IgD-negative memory B cell (primary cell): ENCODE data around the gene PRDM4. TPM values are rescaled to one million over a fixed set of nuclear protein-coding genes. Genes with fewer than 3 reads are reported as not detected.

ENCODE experiments used
- H3K27ac Mint-ChIP-seq, 3 donors: one replicate each; pipeline ENCODE4 v1.8.0; 2020 to 2022; ENCODE audit warnings: mild to moderate bottlenecking in 3 of 3, mixed read lengths in 3 of 3, moderate library complexity in 1 of 3
- H3K27me3 Mint-ChIP-seq: one replicate; pipeline ENCODE4 v1.8.0; 2021; ENCODE audit warnings: mixed read lengths
- H3K36me3 Mint-ChIP-seq: one replicate; pipeline ENCODE4 v1.8.0; 2020; ENCODE audit warnings: mild to moderate bottlenecking, mixed read lengths
- H3K4me1 Mint-ChIP-seq, 3 donors: one replicate each; pipeline ENCODE4 v1.8.0; 2020 to 2022; ENCODE audit warnings: mixed read lengths in 3 of 3, mild to moderate bottlenecking in 1 of 3
- H3K4me3 Mint-ChIP-seq, 4 donors: one replicate each; pipeline ENCODE4 v1.8.0; 2020 to 2022; ENCODE audit warnings: mild to moderate bottlenecking in 4 of 4, mixed read lengths in 4 of 4, moderate library complexity in 3 of 4
- H3K9me3 Mint-ChIP-seq, 3 donors: one replicate each; pipeline ENCODE4 v1.8.0; 2020 to 2021; ENCODE audit warnings: mixed read lengths in 3 of 3, mild to moderate bottlenecking in 1 of 3
- polyA plus RNA-seq: library from polyadenylated mRNA; unstranded; fragments of 300-500 nt; fragmentation: Illumina TruSeq; gene quantifications from one replicate; pipeline ENCODE4 v1.2.3, GENCODE V29; 2021

The PRDM4 gene
- polyA plus RNA-seq, 1 donor from 2014 or later: 65.1 TPM

DNA sequence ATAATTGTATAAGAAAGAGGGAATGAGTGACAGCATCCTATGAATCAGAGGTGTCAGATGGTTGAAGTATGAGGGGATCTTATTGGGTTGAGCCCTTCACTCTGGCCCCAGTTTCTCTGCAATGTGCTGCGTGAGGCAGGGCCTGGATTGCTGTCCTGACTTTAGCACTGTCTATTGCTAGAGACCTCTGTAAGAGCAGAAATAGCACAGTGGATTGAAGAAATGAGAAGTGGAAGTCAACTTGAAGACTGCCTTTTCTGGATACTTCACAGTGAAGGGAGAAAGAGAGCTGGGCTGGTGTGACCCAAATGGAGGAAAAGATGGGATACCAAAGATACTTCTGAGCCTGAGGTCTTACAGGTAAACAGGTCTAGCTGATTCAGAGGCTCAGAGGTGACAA lies 19.4 kb upstream of the PRDM4 start:
- Mint-ChIP-seq H3K9me3 (no peaks in the 10 kb centered on the region), H3K36me3 (no peaks in the 10 kb centered on the region), H3K27me3 (peaks cover 17% of the 10 kb centered on the region), H3K27ac (no peak overlapping the region), H3K4me3 (peak overlapping the region in 1 of 4 donors; percentile 18), H3K4me1 (peaks cover 38 to 44% (median 42%) of the 10 kb centered on the region in 3 donors)

DNA sequence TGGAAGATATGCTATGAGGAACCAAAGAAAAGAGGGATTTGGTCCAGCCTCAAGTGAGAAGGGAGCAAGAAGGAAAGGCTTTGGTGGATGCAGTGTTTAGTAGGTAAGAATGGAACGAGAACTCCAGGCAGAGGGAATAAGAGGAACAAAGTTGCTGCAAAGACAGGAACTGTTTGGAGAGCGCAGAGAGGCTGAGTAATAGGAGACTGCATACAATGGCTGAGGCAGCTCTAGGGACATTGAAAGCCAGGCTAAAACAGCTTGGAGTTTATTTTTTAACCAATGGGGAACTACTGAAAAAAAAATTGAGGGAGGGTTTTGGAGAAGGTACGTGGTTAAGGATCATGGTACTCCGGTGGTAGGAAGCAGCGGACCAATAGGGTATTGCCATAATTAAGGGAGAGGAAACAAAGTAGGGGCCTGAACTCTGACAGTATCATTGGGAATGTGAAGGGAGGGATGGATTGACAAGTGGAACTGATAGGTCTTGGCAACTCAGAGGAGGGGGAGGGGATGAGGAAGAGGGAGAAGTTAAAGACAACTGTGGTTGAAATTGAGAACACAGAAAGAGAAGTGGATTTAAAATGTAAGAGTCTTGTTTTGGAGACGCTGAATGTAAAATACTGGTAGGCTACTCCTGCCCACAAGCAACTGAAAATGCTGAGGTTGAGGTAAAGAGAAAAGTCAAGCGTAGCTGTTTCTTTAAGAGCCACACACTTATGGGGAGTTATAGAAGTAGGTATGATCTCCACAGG lies 18.3 kb upstream of the PRDM4 start:
- Mint-ChIP-seq H3K27me3 (peaks cover 25% of the 10 kb centered on the region), H3K4me3 (peak overlapping the region in 3 of 4 donors; percentile 4 to 78 (median 43)), H3K27ac (peak overlapping the region in 2 of 3 donors; percentile 3 to 47), H3K9me3 (no peaks in the 10 kb centered on the region), H3K4me1 (peaks cover 34 to 44% (median 41%) of the 10 kb centered on the region in 3 donors), H3K36me3 (no peaks in the 10 kb centered on the region)

DNA sequence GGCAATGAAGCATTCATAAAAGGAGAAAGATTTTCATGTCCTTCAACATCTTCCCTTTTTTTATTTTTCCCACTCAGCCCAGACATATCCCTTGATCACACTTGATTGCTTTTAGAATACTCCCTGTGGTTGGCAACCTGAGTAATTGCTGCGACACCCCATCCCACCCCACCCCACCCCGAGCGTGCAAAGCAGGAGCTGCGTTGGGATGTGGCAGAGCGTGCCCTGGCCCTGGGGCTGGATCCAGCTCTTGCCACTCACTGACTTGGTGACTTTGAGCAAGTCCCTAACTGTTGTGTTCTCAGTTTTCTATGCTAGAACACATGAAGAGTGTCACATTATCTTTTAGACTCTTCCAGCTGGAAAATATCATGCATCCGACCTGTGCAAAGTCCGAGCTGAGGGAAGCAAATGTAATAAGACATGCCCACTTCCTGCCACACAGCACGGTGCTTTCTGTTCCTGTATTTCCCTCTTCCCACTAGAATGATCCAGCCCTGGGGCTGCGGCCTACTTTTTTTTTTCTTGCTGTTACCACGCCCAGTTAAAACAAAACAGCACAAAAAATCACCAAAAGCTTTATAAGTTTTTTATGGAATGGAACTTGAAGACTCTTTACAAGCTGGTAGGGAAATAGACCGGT lies 17.6 kb upstream of the PRDM4 start:
- H3K27ac Mint-ChIP-seq: peak overlapping the region in 1 of 3 donors; percentile 3
- H3K4me1 Mint-ChIP-seq: peaks cover 27 to 37% (median 34%) of the 10 kb centered on the region in 3 donors
- H3K36me3 Mint-ChIP-seq: peaks cover 2% of the 10 kb centered on the region
- peaks cover 28% of the 10 kb centered on the region for H3K27me3 Mint-ChIP-seq
- peak overlapping the region in 2 of 4 donors; percentile 43 to 78 for H3K4me3 Mint-ChIP-seq
- H3K9me3 Mint-ChIP-seq: no peaks in the 10 kb centered on the region

DNA sequence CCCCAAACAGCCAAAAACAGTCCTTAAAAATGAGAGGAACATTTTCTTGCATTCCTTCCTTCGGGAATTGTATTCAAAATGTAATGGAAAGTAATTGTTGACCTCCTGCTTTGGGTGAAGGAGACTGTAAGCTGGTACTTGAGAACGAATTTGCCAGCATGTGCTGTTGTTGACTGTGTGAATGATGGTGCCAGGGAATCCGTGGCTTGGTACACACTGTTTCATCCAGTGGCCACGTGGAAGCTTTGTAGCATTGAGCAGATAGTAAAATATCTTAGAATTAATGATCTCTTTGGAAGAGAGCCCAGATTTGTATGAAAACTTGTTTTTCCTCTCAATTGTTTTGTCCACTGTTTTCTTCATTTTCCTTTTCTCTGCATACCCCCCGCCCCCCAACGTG lies 15.2 kb upstream of the PRDM4 start:
- Mint-ChIP-seq H3K27me3 (peaks cover 31% of the 10 kb centered on the region), H3K4me3 (peak overlapping the region in 2 of 4 donors; percentile 29 to 70), H3K4me1 (peaks cover 23 to 36% (median 32%) of the 10 kb centered on the region in 3 donors), H3K36me3 (peaks cover 2% of the 10 kb centered on the region), H3K27ac (no peak overlapping the region), H3K9me3 (no peaks in the 10 kb centered on the region)

DNA sequence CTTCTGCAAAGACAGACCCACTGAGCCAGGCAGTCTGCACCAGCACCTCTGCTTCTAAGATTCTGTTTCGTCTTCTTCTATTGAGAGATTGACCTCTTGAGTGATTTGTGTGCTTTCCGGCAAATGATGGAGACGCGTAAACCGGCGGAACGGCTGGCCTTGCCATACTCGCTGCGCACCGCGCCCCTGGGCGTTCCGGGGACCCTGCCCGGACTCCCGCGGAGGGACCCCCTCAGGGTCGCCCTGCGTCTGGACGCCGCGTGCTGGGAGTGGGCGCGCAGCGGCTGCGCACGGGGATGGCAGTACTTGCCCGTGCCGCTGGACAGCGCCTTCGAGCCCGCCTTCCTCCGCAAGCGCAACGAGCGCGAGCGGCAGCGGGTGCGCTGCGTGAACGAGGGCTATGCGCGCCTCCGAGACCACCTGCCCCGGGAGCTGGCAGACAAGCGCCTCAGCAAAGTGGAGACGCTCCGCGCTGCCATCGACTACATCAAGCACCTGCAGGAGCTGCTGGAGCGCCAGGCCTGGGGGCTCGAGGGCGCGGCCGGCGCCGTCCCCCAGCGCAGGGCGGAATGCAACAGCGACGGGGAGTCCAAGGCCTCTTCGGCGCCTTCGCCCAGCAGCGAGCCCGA lies 14.3 kb upstream of the PRDM4 start:
- Mint-ChIP-seq H3K27me3 (peaks cover 31% of the 10 kb centered on the region), H3K4me1 (peaks cover 18 to 32% (median 26%) of the 10 kb centered on the region in 3 donors), H3K4me3 (no peak overlapping the region), H3K9me3 (no peaks in the 10 kb centered on the region), H3K27ac (no peak overlapping the region), H3K36me3 (peaks cover 2% of the 10 kb centered on the region)

DNA sequence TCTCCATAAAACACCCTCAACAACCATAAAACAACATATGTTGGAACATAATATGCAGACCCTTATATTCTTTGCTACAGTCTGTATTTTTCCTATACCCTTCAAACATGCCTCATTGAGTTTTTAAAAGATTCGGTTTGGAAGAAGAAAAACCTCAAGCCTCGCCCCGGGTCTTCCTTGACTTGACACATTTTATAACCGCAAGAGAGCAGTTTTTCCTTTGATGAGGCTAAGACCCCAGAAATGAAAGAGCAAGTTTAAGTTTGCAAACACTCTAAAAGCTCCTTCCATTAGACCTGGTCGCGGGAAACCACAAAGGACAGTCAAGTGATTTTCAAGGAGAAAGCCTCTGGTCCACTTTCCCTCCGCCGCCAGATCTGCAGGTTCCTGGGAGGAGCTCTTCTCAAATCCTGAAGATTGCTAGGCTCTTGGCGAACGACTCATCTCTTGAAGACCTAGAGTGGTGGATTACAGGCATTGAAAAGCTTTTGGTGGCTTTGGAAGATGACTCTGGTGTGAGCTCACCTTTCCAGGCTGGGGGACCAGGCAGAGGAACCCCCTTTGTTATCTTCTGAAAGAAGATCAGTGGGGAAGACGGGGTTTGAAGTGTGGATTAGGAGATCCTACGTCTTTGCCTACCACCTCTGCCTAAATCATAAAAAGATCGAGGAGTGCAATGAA lies 13.6 kb upstream of the PRDM4 start, which contains the start of gene ASCL4:
TSS of gene ASCL4 (plus strand) at position 356 of the 681 bp plus-strand sequence. CDS start 515 bp downstream, outside the sequence.
- Mint-ChIP-seq H3K4me3 (peak within 1 kb of the TSS in 2 of 4 donors; percentile 38 to 49), H3K36me3 (peaks cover 2% of the 10 kb centered on the region), H3K27ac (no peak within 1 kb of the TSS), H3K27me3 (peaks cover 31% of the 10 kb centered on the region), H3K4me1 (peaks cover 13 to 28% (median 22%) of the 10 kb centered on the region in 3 donors), H3K9me3 (no peaks in the 10 kb centered on the region)

DNA sequence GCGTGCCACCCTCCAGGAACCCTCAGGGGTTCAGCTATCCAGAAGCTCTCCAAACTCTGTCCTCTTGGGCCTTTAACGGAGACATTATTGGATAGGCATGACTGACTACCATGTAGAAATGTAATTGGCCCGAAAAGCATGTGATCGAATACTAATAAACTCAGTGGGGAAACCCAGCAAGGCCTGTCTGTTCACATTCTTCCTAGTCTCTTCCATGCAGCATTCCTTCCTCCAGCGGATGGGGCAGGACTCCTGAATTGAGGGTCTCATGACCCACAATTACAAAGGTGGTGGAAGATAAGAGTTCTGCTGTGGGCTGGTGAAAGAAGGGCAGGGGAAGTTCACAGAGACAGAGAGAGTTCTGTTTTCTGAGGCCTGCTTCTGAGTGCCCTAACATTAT lies 6.5 kb upstream of the PRDM4 start:
- H3K36me3 Mint-ChIP-seq: no peaks in the 10 kb centered on the region
- peak overlapping the region in 1 of 3 donors; percentile 29 for H3K27ac Mint-ChIP-seq
- no peaks in the 10 kb centered on the region for H3K4me1 Mint-ChIP-seq
- no peak overlapping the region for H3K4me3 Mint-ChIP-seq
- no peaks in the 10 kb centered on the region for H3K9me3 Mint-ChIP-seq
- H3K27me3 Mint-ChIP-seq: no peaks in the 10 kb centered on the region

DNA sequence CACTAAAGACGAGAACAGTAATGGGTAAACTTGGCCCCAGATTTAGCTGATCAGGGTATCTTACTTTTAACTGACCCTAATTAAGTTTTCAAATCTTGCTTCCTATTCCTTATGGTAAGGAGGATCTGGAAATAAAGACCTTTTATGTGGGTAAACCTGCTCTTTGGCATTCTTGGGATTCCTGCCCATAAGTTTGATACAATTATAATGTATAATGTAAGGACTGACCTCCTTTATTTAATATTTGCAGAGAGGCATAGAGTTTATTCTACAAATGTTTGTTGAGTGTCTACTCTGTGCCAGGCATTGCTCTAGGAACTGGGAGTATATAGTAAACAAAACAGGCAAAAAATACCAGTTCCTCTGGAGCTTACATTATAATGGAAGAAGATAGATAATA lies 4.4 kb upstream of the PRDM4 start:
- H3K9me3 Mint-ChIP-seq: no peaks in the 10 kb centered on the region
- H3K27ac Mint-ChIP-seq: peak overlapping the region in 1 of 3 donors; percentile 45
- no peaks in the 10 kb centered on the region for H3K27me3 Mint-ChIP-seq
- H3K36me3 Mint-ChIP-seq: no peaks in the 10 kb centered on the region
- peaks cover 4 to 10% (median 7%) of the 10 kb centered on the region in 3 donors for H3K4me1 Mint-ChIP-seq
- no peak overlapping the region for H3K4me3 Mint-ChIP-seq

DNA sequence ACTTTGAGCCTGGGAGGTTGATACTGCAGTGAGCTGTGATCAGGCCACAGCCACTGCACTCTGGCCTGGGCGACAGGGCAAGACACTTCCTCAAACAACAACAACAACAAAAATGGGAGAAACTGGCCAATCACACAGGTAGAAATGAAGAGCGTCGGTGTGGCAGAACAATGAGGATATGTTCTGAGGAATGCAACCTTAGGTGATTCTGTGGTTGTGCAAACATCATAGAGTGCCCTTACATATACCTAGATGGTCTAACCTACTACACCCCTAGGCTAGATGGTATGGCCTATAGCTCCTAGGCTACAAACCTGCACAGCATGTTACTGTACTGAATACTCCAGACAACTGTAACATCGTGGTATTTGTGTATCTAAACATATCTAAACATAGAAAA lies 3.7 kb upstream of the PRDM4 start:
- Mint-ChIP-seq H3K4me3 (no peak overlapping the region), H3K27me3 (no peaks in the 10 kb centered on the region), H3K9me3 (no peaks in the 10 kb centered on the region), H3K36me3 (no peaks in the 10 kb centered on the region), H3K4me1 (peaks cover 4 to 17% (median 13%) of the 10 kb centered on the region in 3 donors), H3K27ac (no peak overlapping the region)

DNA sequence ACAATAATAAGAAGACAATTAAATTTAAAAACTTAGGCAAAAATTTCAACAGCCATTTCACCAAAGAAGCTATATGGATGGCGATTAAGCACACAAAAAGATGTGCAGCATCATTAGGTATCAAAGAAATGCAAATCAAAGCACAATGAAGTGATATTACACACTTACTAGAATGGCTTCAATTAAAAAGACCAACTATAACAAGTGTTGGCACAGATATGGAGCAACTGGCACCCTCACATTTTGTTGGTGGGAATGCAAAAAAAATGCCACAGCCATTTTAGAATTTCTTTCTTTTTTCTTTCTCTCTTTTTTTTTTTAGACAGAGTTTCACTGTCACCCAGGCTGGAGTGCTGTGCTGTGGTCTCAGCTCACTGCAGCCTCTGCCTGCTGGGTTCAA lies 1.9 kb upstream of the PRDM4 start:
- no peaks in the 10 kb centered on the region for H3K27me3 Mint-ChIP-seq
- no peak overlapping the region for H3K4me3 Mint-ChIP-seq
- H3K9me3 Mint-ChIP-seq: no peaks in the 10 kb centered on the region
- H3K36me3 Mint-ChIP-seq: no peaks in the 10 kb centered on the region
- peaks cover 10 to 25% (median 21%) of the 10 kb centered on the region in 3 donors for H3K4me1 Mint-ChIP-seq
- no peak overlapping the region for H3K27ac Mint-ChIP-seq

DNA sequence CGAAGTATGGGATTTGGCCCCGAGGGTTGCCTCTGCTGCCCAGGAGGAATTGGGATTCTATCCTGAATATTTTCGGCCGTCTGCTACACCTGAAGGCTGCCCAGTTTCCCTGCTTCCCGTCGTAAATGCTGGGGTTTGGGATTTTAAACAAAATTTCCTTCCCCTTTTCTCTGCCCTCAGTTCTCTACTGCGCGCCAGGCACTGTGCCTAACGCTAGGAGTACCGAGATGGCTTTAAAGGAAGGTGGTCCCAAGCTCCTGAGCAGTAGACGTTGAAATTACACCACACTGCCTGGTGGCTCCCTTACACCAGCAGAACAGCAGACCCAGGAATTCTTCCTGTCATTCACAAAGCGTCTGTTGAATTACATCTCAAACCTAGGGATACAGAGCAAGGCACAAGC lies 566 bp upstream of the PRDM4 start:
- peak overlapping the region; percentile 90 to 93 (median 92) for H3K4me3 Mint-ChIP-seq
- no peaks in the 10 kb centered on the region for H3K27me3 Mint-ChIP-seq
- H3K4me1 Mint-ChIP-seq: peaks cover 11 to 29% (median 27%) of the 10 kb centered on the region in 3 donors
- H3K9me3 Mint-ChIP-seq: no peaks in the 10 kb centered on the region
- no peaks in the 10 kb centered on the region for H3K36me3 Mint-ChIP-seq
- H3K27ac Mint-ChIP-seq: peak overlapping the region; percentile 88 to 97 (median 90)

DNA sequence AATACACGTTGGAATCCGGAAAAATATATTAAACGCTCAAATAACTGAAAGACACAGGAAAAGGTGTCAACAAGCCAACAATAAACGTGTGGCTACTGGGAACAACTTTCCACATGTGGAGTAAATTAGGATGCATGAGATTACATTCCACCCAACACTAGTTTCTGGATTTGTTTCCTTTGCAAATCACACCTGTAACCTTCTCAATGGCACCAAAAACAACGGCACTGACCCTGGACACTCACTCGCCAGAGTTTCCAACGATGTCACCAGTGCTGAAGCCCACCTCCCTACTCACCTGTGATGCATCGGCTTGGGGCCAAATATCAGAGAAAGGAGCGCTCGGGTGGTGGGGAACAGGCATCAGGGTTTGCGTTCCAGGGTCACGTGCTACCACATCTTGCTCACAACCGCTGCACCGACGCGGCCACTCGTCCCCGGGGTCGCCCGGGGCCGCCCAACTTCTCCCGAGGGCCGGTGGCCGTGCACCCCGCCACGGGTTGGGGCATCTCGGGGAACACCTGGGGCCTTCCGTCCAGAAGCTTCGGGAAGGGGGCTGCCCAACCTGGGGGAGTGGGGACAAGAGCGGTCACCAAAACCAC lies 629 bp downstream of the PRDM4 start:
- H3K9me3 Mint-ChIP-seq: no peaks in the 10 kb centered on the region
- peaks cover 11 to 31% (median 27%) of the 10 kb centered on the region in 3 donors for H3K4me1 Mint-ChIP-seq
- no peaks in the 10 kb centered on the region for H3K27me3 Mint-ChIP-seq
- peak overlapping the region; percentile 80 to 94 (median 88) for H3K27ac Mint-ChIP-seq
- H3K4me3 Mint-ChIP-seq: peak overlapping the region; percentile 90 to 98 (median 92)
- H3K36me3 Mint-ChIP-seq: no peaks in the 10 kb centered on the region

DNA sequence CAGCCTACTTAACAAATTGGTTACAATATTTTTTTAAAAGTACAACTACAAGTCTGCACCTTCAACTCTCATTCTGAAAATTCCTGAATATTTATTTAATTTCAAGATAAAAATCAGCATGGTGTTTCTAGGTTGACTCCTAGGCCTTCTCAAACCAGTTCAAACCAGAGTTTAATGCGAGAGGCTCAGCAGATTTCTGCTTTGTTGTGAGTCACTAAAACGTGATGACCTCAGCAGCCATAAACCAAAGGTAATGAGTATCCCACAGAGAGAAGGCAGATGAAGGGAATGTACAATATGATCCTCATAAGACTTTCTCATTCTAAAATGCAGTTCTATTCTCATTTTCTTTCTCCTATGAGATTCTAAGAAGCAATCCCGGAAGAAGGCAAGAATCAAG lies 1.5 kb downstream of the PRDM4 start:
- H3K4me1 Mint-ChIP-seq: peaks cover 11 to 31% (median 27%) of the 10 kb centered on the region in 3 donors
- H3K27me3 Mint-ChIP-seq: no peaks in the 10 kb centered on the region
- H3K4me3 Mint-ChIP-seq: peak overlapping the region; percentile 90 to 98 (median 92)
- H3K27ac Mint-ChIP-seq: peak overlapping the region; percentile 80 to 94 (median 88)
- no peaks in the 10 kb centered on the region for H3K9me3 Mint-ChIP-seq
- H3K36me3 Mint-ChIP-seq: no peaks in the 10 kb centered on the region

DNA sequence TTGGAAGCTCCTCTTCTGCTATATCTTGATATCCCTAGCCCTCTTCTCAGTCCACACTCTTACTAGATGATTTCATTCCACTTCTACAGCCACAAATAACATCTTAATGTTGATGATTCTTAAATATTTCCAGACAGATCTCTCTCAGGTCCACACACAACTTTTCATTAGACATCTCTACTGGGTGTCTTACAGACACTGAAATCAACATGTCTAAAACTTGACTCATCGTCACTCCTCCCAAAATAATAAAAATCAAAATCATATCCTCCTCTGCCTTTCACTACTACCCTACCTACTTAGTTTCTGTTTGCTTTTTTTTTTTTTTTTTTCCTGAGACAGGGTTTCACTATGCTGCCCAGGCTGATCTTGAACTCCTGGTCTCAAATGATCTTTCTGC lies 11.9 kb downstream of the PRDM4 start:
- Mint-ChIP-seq H3K4me3 (no peak overlapping the region), H3K36me3 (peaks cover 5% of the 10 kb centered on the region), H3K4me1 (peaks cover 7 to 10% (median 7%) of the 10 kb centered on the region in 3 donors), H3K27ac (no peak overlapping the region), H3K9me3 (no peaks in the 10 kb centered on the region), H3K27me3 (no peaks in the 10 kb centered on the region)
